ENCODE results near the gene HTR3D.
A peak's percentile ranks its signal among the peaks of the same experiment; 100 is the strongest.
"Not testable (repeated sequence)": the region's sequence is repeated elsewhere in the genome, so short reads cannot be mapped to it uniquely, and the experiment has no call there.

The HTR3D gene

DNA sequence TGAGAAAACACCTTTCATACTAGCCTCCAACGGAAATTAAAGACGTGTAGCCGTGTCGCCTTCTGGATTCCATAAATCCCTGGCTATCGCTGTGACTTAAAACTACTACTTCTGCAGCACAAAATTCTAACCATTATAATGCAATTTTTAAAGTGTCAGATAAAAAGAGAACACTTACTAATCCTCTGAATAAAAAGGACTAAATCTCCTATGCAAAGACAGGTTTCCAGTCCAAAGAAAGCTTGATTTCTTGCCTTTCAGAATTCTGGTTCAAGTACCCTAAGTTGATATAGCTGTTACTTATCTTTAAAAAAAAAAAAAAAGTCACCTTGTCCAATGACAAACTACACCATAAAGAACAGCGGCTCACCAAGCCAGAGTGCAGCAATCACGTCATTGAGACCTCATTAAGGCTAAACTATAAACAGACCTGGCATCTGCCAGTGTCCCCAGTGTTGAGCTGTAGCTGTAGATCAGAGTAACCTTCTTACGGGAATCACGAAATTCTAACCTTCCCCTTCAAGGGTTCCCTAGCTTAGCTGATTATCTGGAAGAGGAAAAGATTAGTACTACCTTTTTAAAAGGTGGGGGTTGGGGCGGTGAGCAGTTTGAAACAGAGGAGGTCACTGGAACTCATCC is 16.0 kb upstream of the HTR3D start:
- no peak overlapping the region for H3K4me3 ChIP-seq (ENCODE audit: low read depth, low read length)
- DNase-seq (ENCODE audit: low read depth) = no peak

DNA sequence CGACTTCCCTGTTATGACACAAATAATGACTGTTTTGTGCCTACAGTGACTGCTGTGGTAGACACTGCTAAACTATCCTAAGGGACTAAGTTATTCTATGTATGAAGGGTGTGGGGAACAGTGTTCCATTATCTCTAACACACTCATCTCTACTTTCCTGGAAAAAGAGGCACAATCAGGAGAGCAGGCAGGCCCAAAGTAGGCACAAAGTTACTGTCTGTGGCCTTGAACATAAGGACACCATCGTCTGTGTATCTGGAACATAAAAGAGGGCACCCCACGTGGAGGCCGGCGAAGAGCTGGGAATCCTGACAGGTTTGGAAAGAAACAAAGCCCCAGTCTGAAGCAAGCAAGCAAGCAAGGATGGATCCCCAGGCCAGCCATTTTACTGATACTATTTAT is 15.4 kb upstream of the HTR3D start:
- H3K4me3 ChIP-seq (ENCODE audit: low read depth, low read length) = no peak overlapping the region

DNA sequence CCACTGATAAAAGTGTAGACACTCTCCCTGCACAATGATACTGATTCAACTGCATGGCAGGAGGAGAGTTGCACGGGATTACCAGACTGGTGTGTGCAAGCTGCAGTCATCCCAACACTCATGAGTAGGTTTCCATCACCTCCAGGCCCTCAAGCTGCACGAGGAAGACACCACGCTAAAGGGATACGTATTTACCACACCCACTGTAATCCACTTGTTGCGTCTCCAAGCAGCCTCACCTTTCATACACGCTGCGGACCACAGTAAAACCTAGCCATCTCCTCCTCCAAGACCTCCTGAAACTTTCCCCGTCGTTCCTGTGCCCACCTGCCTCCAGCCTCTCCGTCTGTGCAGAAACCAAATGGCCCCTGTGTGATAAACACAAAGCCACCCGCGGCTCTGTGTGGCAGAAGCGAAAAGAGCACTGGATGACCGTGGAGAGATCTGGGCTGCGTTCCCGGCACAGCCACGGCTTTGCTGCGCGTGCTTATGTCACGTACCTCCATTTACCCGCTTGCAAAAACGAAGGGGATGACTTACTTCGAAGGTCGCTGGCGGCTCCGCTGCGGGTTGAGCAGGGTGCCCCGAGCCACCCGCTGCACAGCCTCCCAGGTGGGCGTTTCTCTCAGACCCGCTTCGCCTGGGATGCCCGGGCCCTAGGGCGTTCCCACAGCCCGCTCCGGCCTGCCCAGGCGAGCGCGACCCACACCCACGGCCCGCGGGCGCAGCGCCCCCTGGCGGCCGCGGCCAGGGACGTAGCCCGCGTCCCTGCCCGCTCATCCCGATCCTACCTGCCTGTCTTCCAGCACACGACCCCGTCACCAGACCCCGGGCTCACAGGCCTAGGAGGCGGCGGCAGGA is 14.5 kb upstream of the HTR3D start:
- DNase-seq (ENCODE audit: low read depth) = no peak

More for the DNA sequence above, 15.4 kb upstream of the HTR3D start:
- DNase-seq (ENCODE audit: low read depth) = no peak

GRCh38 chr3:184017672-184018423 is 13.7 kb upstream of the HTR3D start, which contains the start of gene ABCC5:
TSS of gene ABCC5 (minus strand) at chr3:184017884. CDS start at chr3:184014392, 3,492 bp downstream.
- peak; percentile 76 for DNase-seq (ENCODE audit: low read depth)
- peak within 1 kb of the TSS; percentile 95 for H3K4me3 ChIP-seq (ENCODE audit: low read depth, low read length)

More for the DNA sequence above, 14.5 kb upstream of the HTR3D start:
- H3K4me3 ChIP-seq (ENCODE audit: low read depth, low read length) = peak overlapping the region; percentile 95

DNA sequence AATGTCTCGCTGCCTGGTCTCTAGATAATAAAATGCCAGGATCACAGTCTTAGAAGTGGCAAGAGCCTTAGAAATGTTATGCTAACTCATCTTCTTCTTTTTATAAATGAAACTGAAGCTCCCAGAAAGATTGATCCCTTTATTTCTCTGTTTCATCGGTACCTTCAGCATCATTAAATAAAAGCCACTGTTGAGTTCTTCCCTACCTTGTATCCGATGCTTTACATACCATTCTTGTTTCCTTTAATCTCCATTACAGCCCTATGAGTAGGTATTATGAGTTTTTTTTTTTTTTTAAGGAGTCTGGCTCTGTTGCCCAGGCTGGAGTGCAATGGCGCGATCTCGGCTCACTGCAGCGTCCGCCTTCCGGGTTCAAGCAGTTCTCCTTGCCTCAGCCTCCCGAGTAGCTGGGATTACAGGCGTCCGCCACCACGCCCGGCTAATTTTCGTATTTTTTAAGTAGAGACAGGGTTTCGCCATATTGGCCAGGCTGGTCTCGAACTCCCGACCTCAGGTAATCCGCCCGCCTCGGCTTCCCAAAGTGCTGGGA is 13.0 kb upstream of the HTR3D start:
- peak overlapping the region; percentile 95 for H3K4me3 ChIP-seq (ENCODE audit: low read depth, low read length)

DNA sequence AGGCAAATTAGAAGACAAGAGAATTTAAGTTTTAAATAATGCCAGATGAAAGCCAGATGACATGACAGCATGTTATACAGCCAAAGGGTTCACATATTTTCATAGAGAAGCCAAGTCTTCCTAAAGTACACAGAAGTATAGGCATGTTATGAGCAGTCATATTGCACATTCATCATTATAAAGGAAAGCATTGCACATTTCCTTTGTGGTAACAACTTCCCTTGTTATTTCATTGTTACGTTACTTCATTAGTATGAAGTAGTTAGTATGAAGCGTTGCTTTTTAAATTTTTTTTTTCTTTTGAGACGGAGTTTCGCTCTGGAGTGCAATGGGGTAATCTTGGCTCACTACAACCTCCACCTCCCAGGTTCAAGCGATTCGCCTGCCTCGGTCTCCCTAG is 9.2 kb upstream of the HTR3D start:
- no peak for DNase-seq (ENCODE audit: low read depth)
- no peak overlapping the region for H3K4me3 ChIP-seq (ENCODE audit: low read depth, low read length)

More for the DNA sequence above, 13.0 kb upstream of the HTR3D start:
- no peak for DNase-seq (ENCODE audit: low read depth)

DNA sequence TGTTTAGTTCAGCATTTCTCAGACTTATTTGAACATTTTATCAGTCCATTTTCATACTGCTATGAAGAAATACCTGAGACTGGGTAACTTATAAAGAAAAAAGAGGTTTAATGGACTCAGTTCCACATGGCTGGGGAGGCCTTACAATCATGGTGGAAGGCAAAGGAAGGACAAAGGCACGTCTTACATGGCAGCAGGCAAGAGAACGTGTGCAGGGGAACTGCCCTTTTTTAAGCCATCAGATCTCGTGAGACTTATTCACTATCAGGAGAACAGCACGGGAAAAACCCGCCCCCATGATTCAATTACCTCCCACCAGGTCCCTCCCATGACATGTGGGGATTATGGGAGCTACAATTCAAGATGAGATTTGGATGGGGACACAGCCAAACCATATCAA is 6.3 kb upstream of the HTR3D start:
- DNase-seq (ENCODE audit: low read depth); H3K4me3 ChIP-seq (ENCODE audit: low read depth, low read length): not testable (repeated sequence)

DNA sequence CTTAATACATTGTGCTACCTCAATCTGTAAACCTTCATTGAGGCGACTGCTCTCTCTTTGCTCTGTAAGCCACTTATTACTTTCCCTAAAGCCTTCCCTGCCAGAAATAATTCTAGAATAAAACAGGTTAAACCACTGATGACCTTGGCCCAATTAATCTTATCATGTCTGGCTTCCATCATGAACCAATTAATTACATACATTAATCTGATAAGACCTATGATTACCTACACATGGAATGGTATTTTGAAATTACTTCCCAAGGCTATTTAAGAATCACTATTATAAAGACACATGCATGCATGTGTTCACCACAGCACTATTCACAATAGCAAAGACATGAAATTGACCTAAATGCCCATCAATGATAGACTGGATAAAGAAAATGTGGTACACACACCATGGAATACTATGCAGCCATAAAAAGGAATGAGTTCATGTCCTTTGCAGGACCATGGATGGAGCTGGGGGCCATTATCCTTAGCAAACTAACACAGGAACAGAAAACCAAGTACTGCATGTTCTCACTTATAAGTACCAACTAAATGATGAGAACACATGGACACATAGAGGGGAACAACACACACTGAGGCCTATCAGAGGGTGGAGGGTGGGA is 3.2 kb upstream of the HTR3D start:
- DNase-seq (ENCODE audit: low read depth) = not testable (repeated sequence)

DNA sequence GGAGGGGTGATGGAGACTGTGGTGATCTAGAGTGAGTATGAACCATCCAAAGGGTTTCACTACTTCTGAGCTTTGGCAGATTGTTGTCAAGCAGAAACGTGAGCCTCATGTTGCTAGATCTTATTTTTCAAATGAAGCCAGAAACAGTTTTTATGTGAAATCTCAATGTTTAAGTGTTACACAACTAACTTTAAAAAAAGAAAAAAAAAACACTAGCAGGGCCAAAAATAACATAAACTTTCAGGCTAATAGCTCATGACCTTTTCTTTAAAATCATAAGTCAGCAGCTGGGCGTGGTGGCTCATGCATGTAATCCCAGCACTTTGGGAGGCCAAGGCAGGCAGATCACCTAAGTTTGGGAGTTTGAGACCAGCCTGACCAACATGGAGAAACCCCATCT is 2.1 kb upstream of the HTR3D start:
- no peak overlapping the region for H3K4me3 ChIP-seq (ENCODE audit: low read depth, low read length)
- DNase-seq (ENCODE audit: low read depth) = no peak

More for the DNA sequence above, 3.2 kb upstream of the HTR3D start:
- not testable (repeated sequence) for H3K4me3 ChIP-seq (ENCODE audit: low read depth, low read length)

GRCh38 chr3:184030536-184030935 is 1.0 kb upstream of the HTR3D start:
- no peak for DNase-seq (ENCODE audit: low read depth)
- no peak overlapping the region for H3K4me3 ChIP-seq (ENCODE audit: low read depth, low read length)

DNA sequence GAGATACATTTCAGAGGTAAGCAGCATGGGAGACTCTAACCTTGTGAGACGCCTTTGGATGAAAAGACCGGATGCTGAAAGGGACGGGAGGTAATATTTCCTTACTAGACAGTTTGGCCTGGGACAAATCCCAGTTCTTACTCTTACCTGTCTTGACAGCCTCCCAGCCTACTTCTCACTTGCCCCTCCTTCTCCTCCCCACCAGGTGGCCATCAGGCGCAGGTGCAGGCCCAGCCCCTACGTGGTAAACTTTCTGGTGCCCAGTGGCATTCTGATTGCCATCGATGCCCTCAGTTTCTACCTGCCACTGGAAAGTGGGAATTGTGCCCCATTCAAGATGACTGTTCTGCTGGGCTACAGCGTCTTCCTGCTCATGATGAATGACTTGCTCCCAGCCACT is 6.3 kb downstream of the HTR3D start:
- DNase-seq (ENCODE audit: low read depth) = no peak

DNA sequence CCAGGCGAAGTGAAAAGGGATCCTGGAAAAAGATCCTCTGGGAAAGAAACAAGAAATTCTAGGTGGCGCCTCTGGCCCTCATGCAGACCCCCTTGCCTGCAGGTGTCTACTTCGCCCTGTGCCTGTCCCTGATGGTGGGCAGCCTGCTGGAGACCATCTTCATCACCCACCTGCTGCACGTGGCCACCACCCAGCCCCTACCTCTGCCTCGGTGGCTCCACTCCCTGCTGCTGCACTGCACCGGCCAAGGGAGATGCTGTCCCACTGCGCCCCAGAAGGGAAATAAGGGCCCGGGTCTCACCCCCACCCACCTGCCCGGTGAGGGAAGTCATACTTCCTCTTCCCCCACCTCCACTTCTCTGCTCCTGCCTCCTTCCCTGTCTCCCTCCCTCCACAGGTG is 6.8 kb downstream of the HTR3D start:
- not testable (repeated sequence) for DNase-seq (ENCODE audit: low read depth); H3K4me3 ChIP-seq (ENCODE audit: low read depth, low read length)

More for the DNA sequence above, 6.3 kb downstream of the HTR3D start:
- H3K4me3 ChIP-seq (ENCODE audit: low read depth, low read length) = no peak overlapping the region

DNA sequence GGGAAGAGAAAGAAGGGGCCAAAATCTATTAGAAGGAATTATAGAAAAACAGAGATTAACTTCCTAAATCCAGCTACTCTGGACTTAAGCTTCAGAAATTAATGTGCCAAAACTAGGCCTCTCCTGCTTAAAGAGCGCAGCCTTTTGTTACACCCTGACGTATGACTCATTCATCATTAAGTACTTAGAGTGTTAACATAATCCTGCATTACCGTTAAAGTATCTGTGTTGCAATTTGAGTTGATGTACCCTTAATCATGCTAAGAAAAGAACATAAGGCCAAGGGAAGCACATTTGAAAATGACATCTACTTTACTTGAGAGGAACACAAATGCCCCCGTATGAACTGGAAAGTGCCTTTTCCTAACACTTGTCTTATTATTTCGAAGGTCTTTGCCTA is 7.9 kb downstream of the HTR3D start:
- no peak overlapping the region for H3K4me3 ChIP-seq (ENCODE audit: low read depth, low read length)
- DNase-seq (ENCODE audit: low read depth) = no peak

GRCh38 chr3:184040010-184040409 is 8.5 kb downstream of the HTR3D start:
- no peak overlapping the region for H3K4me3 ChIP-seq (ENCODE audit: low read depth, low read length)
- no peak for DNase-seq (ENCODE audit: low read depth)

- no peak overlapping the region for H3K4me3 ChIP-seq (ENCODE audit: low read depth, low read length)
- DNase-seq (ENCODE audit: low read depth) = no peak
These were observed 11.1 kb downstream of the HTR3D start for GRCh38 chr3:184042617-184043016.

GRCh38 chr3:184045995-184046394 is 14.5 kb downstream of the HTR3D start:
- DNase-seq (ENCODE audit: low read depth) = no peak
- no peak overlapping the region for H3K4me3 ChIP-seq (ENCODE audit: low read depth, low read length)

GRCh38 chr3:184050217-184050847 is 18.8 kb downstream of the HTR3D start:
- no peak overlapping the region for H3K4me3 ChIP-seq (ENCODE audit: low read depth, low read length)
- no peak for DNase-seq (ENCODE audit: low read depth)

- no peak within 1 kb of the TSS for H3K4me3 ChIP-seq (ENCODE audit: low read depth, low read length)
- DNase-seq (ENCODE audit: low read depth) = no peak
These were observed 21.2 kb downstream of the HTR3D start, which contains the start of gene HTR3C for GRCh38 chr3:184052767-184053166. TSS of gene HTR3C (plus strand) at chr3:184053047. CDS start at chr3:184053081, 34 bp downstream.

GRCh38 chr3:184058029-184058428 is 26.5 kb downstream of the HTR3D start:
- peak; percentile 20 for DNase-seq (ENCODE audit: low read depth)

More at GRCh38 chr3:184058029-184058428, 26.5 kb downstream of the HTR3D start:
- no peak overlapping the region for H3K4me3 ChIP-seq (ENCODE audit: low read depth, low read length)
